Mammary epithelial cell (primary cell): ENCODE results near the gene EXOC3L1.

ENCODE experiments used
- EZH2 ChIP-seq: IDR thresholded peaks from 2 replicates; pipeline ENCODE4 v1.6.1; 2012; ENCODE audit warnings: low read length, inconsistent platforms, borderline replicate concordance
- TF ChIP-seq, protein P1 (sequence below), 2 donors: IDR thresholded peaks in 1 of 2; conservative IDR thresholded peaks in 1 of 2; 2 replicates each; pipeline ENCODE4 v1.5.1; 2011 to 2012; ENCODE audit warnings: inconsistent platforms in 2 of 2, low read length in 2 of 2, mild to moderate bottlenecking in 2 of 2, control low read depth in 1 of 2, low read depth in 1 of 2; ENCODE audit not compliant: insufficient read depth in 1 of 2; ENCODE audit errors: extremely low read depth in 1 of 2

DNA sequence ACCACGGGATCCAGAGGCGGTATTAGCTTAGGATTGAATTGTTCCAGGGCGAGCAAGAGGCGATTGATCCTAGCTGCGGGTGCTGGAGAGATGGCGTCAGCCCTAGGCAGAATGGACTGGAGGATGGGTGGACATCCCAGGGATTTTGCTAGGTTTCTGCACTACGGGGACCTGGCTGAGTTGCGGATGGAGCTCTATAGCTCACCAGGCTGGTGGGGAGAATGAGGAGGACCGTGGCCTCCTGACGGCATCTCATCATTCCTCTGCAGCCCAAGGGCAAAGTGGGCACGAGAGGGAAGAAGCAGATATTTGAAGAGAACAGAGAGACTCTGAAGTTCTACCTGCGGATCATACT is 37.6 kb upstream of the EXOC3L1 start:
- no peak for TF ChIP-seq EZH2
- TF ChIP-seq, protein P1, sequence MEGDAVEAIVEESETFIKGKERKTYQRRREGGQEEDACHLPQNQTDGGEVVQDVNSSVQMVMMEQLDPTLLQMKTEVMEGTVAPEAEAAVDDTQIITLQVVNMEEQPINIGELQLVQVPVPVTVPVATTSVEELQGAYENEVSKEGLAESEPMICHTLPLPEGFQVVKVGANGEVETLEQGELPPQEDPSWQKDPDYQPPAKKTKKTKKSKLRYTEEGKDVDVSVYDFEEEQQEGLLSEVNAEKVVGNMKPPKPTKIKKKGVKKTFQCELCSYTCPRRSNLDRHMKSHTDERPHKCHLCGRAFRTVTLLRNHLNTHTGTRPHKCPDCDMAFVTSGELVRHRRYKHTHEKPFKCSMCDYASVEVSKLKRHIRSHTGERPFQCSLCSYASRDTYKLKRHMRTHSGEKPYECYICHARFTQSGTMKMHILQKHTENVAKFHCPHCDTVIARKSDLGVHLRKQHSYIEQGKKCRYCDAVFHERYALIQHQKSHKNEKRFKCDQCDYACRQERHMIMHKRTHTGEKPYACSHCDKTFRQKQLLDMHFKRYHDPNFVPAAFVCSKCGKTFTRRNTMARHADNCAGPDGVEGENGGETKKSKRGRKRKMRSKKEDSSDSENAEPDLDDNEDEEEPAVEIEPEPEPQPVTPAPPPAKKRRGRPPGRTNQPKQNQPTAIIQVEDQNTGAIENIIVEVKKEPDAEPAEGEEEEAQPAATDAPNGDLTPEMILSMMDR (conservative IDR thresholded peaks at IDR 0.05 in 1 of 2, IDR thresholded peaks at IDR 0.05 in 1 of 2; ENCODE audit: extremely low read depth in 1 of 2, insufficient read depth in 1 of 2, low read depth in 1 of 2, low read length in 2 of 2) = no peak
